HG02759 (cell line): ENCODE data around the gene ADRA2C.

Source experiments
- ATAC-seq: cut with Tn5 transposase; IDR thresholded peaks from one replicate; pipeline ENCODE4 v1.9.1; 2021; ENCODE audit warnings: mild to moderate bottlenecking, moderate library complexity; ENCODE audit not compliant: unreplicated experiment

ADRA2C gene

GRCh38 chr4:3756343-3757059 lies 9.7 kb upstream of the ADRA2C start:
- no peak for ATAC-seq

GRCh38 chr4:3759236-3759635 lies 6.9 kb upstream of the ADRA2C start:
- ATAC-seq, result no peak

GRCh38 chr4:3760346-3760745 lies 5.8 kb upstream of the ADRA2C start:
- ATAC-seq, result no peak

- ATAC-seq, result no peak
Measured at GRCh38 chr4:3760841-3761240, 5.3 kb upstream of the ADRA2C start.

GRCh38 chr4:3762264-3762663 lies 3.9 kb upstream of the ADRA2C start:
- ATAC-seq, result no peak

- no peak for ATAC-seq
Measured at GRCh38 chr4:3762753-3763549, 3.2 kb upstream of the ADRA2C start.

GRCh38 chr4:3765271-3766035 lies 732 bp upstream of the ADRA2C start:
- ATAC-seq, result peak; percentile 44

GRCh38 chr4:3766785-3767569 lies 792 bp downstream of the ADRA2C start:
- no peak for ATAC-seq

GRCh38 chr4:3767570-3768288 lies 1.5 kb downstream of the ADRA2C start:
- ATAC-seq, result no peak

GRCh38 chr4:3768842-3769641 lies 2.9 kb downstream of the ADRA2C start:
- ATAC-seq, result no peak

GRCh38 chr4:3769642-3770184 lies 3.5 kb downstream of the ADRA2C start:
- no peak for ATAC-seq

GRCh38 chr4:3770323-3771163 lies 4.4 kb downstream of the ADRA2C start:
- no peak for ATAC-seq

GRCh38 chr4:3771164-3771809 lies 5.1 kb downstream of the ADRA2C start:
- no peak for ATAC-seq

- ATAC-seq, result no peak
Measured at GRCh38 chr4:3771939-3772495, 5.8 kb downstream of the ADRA2C start.

GRCh38 chr4:3772632-3773031 lies 6.4 kb downstream of the ADRA2C start:
- no peak for ATAC-seq

GRCh38 chr4:3773552-3774001 lies 7.4 kb downstream of the ADRA2C start:
- ATAC-seq, result no peak

GRCh38 chr4:3774253-3774883 lies 8.2 kb downstream of the ADRA2C start:
- ATAC-seq, result no peak
